ENCODE measurements around the gene PREB. TPM values are rescaled to one million over a fixed set of nuclear protein-coding genes. Genes with fewer than 3 reads are reported as not detected.

The PREB gene
- total and polyA plus RNA-seq, 2 of the 13 experiments (the other 11 are each of a cell fraction or from before 2014, with no cell fraction given): 112 to 192 TPM

DNA sequence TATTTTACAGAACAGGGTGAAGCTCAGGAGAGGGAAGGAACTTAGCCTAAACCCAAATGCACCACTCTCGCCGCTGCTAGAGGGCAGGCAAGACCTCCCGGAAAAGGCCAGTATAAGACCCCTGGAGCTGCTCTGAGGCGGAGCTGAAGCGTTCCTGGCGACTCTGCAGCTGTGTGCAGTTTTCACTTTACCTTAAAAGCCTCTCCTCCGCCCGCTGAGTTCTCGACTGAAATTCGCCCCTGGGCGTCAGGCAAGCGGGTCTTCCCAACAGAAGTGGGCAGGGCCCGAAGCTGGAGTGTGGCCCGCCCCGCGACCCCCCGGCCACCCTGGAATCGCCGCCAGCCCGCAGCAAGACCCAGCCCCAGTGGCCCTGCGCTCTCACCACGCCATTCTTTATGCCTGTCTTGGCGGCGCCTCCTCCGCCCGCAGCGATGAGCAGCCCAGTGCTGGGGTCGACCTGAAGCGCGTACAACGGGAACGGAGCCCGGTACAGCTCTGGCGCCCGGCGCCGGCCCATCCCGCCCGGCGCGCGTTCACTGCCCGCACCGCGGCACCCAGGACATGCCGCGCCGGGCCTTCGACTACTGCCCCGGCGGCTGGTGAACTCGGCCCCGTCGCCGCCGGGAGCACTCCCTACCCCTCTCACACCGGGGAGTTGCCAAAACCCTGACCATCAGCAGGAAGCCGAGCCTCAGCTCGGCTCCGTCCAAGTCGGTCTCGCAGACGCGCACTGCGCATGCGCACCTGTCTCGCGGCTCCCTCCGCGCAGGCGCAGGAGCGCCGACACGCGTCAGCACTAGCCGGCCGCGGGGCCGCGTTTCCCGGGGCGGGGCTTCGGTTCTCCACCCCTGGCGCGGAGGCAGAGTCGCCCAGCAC lies at the start of gene PREB (continued):
- TF ChIP-seq, protein P1, sequence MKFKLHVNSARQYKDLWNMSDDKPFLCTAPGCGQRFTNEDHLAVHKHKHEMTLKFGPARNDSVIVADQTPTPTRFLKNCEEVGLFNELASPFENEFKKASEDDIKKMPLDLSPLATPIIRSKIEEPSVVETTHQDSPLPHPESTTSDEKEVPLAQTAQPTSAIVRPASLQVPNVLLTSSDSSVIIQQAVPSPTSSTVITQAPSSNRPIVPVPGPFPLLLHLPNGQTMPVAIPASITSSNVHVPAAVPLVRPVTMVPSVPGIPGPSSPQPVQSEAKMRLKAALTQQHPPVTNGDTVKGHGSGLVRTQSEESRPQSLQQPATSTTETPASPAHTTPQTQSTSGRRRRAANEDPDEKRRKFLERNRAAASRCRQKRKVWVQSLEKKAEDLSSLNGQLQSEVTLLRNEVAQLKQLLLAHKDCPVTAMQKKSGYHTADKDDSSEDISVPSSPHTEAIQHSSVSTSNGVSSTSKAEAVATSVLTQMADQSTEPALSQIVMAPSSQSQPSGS (CRISPR knock-in tag; IDR thresholded peaks at IDR 0.05): peak; percentile 46; the same call in 1 of the 2 replicates
- TF ChIP-seq ZNF263 (CRISPR knock-in tag; IDR thresholded peaks at IDR 0.05) (peak; percentile 90), ZBTB8A (CRISPR knock-in tag; IDR thresholded peaks at IDR 0.05; ENCODE audit: borderline replicate concordance, low read depth) (no peak), ZNF343 (CRISPR knock-in tag; IDR thresholded peaks at IDR 0.05) (peak; percentile 54; the same call in 1 of the 2 replicates), ZBTB7B (CRISPR knock-in tag; IDR thresholded peaks at IDR 0.05) (peak; percentile 25; the same call in 1 of the 2 replicates), RARA (CRISPR knock-in tag; IDR thresholded peaks at IDR 0.05) (no peak), TCF12 (IDR thresholded peaks at IDR 0.05) (no peak), TCF12 (CRISPR knock-in tag; IDR thresholded peaks at IDR 0.05) (peak; percentile 89), KLF11 (CRISPR knock-in tag; IDR thresholded peaks at IDR 0.05) (no peak), SRY (CRISPR knock-in tag; IDR thresholded peaks at IDR 0.05) (peak; percentile 78), FOXC1 (CRISPR knock-in tag; IDR thresholded peaks at IDR 0.05; ENCODE audit: borderline replicate concordance) (no peak; the same call in 1 of the 2 replicates), SRF (IDR thresholded peaks at IDR 0.05; ENCODE audit: low read depth, low read length) (no peak), ZNF205 (CRISPR knock-in tag; IDR thresholded peaks at IDR 0.05) (peak; percentile 45; the same call in 1 of the 2 replicates), MTA3 (CRISPR knock-in tag; IDR thresholded peaks at IDR 0.05) (no peak)
- TF ChIP-seq, protein P2, sequence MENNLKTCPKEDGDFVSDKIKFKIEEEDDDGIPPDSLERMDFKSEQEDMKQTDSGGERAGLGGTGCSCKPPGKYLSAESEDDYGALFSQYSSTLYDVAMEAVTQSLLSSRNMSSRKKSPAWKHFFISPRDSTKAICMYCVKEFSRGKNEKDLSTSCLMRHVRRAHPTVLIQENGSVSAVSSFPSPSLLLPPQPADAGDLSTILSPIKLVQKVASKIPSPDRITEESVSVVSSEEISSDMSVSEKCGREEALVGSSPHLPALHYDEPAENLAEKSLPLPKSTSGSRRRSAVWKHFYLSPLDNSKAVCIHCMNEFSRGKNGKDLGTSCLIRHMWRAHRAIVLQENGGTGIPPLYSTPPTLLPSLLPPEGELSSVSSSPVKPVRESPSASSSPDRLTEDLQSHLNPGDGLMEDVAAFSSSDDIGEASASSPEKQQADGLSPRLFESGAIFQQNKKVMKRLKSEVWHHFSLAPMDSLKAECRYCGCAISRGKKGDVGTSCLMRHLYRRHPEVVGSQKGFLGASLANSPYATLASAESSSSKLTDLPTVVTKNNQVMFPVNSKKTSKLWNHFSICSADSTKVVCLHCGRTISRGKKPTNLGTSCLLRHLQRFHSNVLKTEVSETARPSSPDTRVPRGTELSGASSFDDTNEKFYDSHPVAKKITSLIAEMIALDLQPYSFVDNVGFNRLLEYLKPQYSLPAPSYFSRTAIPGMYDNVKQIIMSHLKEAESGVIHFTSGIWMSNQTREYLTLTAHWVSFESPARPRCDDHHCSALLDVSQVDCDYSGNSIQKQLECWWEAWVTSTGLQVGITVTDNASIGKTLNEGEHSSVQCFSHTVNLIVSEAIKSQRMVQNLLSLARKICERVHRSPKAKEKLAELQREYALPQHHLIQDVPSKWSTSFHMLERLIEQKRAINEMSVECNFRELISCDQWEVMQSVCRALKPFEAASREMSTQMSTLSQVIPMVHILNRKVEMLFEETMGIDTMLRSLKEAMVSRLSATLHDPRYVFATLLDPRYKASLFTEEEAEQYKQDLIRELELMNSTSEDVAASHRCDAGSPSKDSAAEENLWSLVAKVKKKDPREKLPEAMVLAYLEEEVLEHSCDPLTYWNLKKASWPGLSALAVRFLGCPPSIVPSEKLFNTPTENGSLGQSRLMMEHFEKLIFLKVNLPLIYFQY (CRISPR knock-in tag; IDR thresholded peaks at IDR 0.05; ENCODE audit: borderline replicate concordance): 0 out of 2 replicates have a peak, but pooled peaks have one; percentile 42
- TF ChIP-seq, protein P3, sequence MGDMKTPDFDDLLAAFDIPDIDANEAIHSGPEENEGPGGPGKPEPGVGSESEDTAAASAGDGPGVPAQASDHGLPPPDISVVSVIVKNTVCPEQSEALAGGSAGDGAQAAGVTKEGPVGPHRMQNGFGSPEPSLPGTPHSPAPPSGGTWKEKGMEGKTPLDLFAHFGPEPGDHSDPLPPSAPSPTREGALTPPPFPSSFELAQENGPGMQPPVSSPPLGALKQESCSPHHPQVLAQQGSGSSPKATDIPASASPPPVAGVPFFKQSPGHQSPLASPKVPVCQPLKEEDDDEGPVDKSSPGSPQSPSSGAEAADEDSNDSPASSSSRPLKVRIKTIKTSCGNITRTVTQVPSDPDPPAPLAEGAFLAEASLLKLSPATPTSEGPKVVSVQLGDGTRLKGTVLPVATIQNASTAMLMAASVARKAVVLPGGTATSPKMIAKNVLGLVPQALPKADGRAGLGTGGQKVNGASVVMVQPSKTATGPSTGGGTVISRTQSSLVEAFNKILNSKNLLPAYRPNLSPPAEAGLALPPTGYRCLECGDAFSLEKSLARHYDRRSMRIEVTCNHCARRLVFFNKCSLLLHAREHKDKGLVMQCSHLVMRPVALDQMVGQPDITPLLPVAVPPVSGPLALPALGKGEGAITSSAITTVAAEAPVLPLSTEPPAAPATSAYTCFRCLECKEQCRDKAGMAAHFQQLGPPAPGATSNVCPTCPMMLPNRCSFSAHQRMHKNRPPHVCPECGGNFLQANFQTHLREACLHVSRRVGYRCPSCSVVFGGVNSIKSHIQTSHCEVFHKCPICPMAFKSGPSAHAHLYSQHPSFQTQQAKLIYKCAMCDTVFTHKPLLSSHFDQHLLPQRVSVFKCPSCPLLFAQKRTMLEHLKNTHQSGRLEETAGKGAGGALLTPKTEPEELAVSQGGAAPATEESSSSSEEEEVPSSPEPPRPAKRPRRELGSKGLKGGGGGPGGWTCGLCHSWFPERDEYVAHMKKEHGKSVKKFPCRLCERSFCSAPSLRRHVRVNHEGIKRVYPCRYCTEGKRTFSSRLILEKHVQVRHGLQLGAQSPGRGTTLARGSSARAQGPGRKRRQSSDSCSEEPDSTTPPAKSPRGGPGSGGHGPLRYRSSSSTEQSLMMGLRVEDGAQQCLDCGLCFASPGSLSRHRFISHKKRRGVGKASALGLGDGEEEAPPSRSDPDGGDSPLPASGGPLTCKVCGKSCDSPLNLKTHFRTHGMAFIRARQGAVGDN (CRISPR knock-in tag; IDR thresholded peaks at IDR 0.05): peak; percentile 89
- TF ChIP-seq, protein P4, sequence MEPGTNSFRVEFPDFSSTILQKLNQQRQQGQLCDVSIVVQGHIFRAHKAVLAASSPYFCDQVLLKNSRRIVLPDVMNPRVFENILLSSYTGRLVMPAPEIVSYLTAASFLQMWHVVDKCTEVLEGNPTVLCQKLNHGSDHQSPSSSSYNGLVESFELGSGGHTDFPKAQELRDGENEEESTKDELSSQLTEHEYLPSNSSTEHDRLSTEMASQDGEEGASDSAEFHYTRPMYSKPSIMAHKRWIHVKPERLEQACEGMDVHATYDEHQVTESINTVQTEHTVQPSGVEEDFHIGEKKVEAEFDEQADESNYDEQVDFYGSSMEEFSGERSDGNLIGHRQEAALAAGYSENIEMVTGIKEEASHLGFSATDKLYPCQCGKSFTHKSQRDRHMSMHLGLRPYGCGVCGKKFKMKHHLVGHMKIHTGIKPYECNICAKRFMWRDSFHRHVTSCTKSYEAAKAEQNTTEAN (CRISPR knock-in tag; conservative IDR thresholded peaks at IDR 0.05): 0 out of 2 replicates have a peak, but pooled peaks have one; percentile 31

Measured in HepG2 (cell line).